HG02885 (cell line): ENCODE data around the gene ANGPTL4.
A peak's percentile ranks its signal among the peaks of the same experiment; 100 is the strongest.

Experiments
- ATAC-seq: cut with Tn5 transposase; IDR thresholded peaks from one replicate; pipeline ENCODE4 v1.9.1; 2021; ENCODE audit warnings: mild to moderate bottlenecking; ENCODE audit not compliant: unreplicated experiment, poor library complexity

ANGPTL4 gene

DNA sequence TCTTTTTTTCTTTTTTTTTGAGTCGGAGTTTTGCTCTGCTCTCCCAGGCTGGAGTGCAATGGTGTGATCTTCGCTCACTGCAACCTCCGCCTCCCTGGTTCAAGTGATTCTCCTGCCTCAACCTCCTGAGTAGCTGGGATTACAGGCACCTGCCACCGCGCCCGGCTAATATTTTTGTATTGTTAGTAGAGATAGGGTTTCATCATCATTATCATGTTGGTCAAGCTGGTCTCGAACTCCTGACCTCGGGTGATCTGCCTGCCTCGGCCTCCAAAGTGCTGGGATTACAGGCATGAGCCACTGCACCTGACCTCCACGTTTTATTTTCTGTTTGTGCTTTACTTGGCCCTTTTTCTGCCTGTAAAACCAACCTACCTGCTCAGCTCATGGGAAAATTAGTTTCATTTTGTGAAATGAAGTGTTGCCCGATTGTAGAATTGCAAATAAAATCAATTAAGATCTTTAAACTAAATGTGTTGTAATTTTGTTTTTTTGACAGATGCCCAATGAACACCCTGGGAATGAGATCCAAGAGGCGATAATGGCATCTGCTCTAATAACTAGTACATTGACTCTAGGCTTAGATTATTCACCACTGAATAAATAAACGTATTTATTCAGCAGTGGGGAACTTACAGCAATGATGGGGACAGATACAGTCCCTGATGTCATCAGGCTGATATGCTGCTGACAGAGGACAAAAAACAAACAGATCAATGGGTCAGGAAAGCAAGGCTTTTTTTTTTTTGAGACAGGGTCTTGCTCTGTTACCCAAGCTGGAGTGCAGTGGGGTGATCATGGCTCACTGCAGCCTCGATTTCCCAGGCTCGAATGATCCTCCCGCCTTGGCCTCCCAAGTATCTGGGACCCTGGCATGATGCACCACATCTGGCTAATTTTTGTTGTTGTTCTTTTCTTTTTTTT, 24.0 kb downstream of the ANGPTL4 start:
- ATAC-seq = no peak

DNA sequence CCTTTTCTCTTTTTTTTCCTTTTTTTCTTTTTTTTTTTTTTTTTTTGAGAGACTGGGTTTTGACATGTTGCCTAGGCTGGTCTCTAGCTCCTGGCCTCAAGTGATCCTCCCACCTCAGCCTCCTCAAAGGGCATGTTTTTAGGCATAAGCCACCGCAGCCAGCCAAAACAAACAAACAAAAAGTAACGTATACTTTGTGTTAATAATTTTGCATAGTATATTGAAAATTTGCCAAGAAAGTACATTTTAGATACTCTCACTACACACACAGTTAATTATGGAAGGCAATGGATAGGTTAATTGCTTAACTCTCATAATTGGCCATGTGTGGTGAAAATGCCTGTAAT, 24.6 kb downstream of the ANGPTL4 start:
- ATAC-seq = no peak

DNA sequence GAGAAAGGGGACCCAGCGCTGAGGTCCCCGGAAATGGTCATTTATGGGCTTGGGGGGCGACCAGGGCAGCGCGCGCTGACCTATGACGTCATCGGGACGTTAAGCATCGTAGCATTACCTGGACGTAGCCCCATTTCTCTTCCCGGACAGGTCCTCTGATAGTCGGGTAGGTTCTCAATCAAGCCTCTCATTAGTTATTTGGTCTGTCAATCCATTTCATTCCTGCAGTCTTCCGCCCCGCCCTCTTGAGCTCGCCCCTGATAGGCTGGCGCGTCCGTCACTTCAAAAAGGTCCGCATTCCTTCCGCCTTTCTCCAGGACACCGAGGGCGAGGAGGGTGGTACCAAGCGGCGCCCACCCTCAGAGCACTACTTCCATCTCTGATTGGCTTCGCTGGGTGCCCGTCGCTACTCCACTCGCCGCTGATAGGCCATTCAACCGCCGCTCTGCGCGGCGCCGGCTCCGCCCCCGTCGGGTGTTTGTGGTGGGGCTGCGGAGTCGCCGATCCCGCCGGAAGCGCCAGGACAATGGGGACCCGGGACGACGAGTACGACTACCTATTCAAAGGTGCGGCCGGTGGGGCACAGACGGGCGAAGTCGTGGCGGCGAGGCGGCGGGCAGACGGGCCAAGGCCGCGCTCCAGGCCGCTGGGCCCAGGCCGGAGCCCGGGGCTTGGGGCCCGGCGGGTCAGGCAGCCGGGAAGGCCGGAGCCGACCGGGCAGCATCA, 26.1 kb downstream of the ANGPTL4 start, which contains the start of gene RAB11B:
TSS of gene RAB11B (plus strand) at position 470 of the 726 bp plus-strand sequence. CDS start at position 527, 57 bp downstream.
- peak; percentile 90 for ATAC-seq

DNA sequence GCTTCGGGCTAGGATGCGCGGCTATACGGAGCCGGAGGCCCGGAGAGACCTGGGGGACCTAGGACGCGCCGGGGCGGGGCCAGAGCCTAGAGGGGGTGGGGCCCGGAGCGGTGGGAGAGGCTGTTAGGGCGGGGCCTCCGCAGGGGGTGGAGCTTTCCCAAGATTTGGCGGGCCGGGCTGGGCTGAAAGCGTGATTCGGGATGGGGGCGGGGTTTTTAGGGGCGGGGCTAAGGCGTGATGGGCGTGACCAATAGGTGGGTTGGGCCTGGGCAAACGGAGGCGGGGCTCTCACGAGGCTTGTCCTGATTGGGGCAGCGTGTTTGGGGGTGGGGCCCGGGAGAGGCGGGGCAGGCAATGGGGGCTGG, 26.6 kb downstream of the ANGPTL4 start:
- peak; percentile 42 for ATAC-seq

DNA sequence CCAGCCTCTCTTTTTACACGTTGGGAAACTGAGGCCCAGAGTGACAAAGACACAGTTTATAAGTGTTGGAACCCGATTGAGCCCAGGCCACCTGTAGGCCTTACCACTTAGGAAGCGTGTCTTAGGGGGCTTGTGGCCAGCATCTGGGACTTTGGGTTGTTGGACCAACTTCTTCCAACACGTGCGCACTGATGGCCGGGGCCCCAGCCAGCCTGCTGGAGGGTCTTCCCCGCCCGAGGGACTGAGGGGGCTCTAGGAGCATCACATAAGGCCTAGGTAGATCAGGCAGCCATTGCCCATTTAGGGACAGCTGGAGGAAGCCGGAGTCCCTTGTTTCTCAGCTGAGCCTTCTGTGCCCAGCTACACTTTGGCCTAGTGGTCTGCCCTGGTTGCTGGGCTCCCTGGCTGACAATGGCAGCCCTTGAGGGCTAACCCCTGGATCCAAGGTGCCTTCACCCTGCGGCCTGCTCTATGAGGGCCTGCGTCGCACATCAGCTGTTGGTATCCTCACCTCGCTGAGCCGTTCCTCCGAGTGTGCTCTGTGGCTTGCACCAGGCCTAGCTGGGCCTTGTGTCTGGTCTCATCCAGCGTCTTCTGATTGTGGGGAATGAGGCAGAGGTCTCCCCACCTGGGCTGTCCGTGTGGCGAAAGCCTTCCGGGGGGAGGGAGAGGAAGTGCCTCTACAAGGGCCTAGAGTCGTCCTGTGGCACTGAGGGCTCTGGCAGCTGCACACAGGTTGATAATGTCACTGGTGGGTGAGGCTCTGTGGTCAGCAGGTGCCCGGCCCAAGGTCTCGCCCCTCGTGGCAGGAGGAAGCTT, 27.5 kb downstream of the ANGPTL4 start:
- ATAC-seq = no peak

DNA sequence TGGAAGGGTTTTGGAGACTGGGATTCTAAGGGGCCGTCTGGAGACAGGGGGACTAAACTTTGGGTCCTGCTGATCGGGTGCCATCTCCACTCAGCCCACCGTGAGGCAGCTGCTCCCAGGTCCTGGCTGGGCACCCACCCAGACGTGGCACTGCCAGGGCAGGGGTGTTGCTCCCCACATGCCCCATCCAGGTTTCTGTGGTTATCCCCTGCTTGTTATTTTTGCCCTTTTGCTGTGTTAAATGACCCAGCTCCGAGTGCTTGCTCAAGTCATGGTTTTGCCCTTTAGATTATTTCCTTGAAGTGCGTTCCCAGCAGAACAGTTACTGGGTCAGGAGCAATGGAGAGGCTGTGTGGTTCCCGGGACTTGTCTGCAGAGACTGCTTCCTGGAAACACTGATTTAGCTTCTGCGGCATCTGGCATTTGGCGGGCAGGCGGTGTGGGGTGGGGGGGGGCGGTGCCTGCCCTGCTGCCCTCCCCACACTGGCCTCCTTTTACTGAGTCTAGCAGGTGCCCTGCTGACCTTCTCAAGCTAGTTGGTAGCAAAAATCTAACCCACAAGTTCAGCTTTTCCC, 28.1 kb downstream of the ANGPTL4 start:
- no peak for ATAC-seq

DNA sequence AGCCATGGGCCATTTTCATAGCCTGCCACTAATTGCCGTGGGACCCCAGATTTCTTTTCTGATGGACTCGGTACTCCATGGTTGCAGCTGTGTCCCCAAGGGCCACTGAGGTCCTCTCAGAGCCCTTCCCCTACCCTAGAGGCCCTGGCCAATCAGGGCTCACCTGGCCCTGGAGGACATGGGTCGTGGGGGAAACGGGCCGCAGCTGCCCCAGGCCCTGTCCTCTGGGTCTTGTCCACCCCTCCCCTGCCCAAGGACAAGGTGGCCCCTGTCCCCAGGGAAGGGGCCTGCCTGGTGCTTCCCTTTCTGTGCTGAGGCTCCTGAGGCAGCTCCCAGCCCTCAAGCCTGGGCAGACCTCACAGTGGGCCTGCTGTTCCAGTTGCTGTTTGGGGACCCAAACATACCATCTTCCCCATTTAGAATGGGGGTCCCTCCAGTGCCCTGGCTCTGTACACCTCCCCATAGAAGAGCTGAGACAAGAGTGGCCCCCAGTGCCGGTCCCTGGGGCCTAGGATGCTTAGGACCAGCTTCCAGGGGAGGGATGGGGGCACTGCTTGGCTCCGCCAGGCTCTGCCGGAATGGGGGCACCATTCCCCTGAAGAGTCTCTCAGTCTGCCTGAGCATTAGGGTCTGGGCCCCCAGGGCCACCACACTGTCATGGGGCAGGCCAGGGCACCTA, 29.4 kb downstream of the ANGPTL4 start:
- ATAC-seq = no peak

DNA sequence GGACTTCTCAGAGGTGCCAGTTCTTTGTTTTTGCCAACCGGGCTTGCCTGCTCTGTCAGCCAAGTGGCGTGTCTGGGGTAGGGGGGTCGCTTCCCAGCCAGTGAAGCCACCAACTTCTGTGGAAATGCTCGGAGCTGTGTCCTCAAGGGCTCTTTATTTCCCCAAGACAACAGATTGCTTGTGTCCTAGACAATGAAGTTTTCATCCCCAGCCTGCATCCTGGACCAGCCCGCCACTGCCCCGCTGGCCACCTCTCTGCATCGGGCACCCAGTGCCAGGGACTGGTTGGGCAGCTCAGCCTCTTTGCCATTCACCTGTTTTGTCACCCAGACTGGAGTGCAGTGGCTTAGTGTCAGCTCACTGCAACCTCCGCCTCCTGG, 29.9 kb downstream of the ANGPTL4 start:
- no peak for ATAC-seq

DNA sequence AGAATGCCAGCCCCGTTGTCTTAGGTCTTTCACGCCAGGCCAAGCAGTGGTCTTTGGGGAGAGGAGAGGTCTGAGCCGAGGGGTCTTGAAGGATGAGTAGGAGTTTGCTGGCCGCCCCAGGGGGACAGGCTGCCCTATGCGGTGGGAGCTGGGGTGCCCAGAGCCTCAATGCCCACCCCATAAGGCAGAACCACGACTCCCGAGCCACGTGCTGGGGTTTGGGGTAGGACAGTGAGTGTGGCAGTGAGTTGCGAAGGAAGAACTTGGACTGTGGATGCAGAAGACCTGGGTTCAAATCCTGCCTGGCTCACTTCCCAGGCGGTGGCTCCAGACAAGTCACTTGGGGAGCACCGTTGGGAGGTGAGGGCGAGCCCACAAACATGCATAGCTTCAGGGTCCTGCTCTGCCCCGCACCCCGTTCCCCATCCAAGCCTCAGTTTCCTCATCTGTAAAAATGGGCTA, 31.7 kb downstream of the ANGPTL4 start:
- no peak for ATAC-seq

DNA sequence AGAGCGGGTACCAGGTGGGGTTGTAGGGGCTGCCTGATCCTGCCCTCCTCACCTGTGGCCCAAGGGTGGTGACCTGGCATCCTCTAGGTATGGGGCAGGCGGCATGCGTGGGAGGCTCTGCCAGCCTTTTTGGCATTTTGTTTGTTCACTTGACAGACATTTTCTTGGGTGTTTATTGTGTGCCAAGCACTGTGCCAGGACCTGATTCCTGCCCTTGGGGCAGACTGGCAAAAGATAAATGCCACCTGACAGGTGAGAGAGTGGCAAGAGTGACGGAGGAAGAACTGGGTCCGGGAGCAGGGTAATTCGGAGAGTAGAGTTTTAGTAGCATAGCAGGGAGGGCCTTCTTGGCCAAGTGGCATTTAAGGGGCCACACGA, 32.2 kb downstream of the ANGPTL4 start:
- ATAC-seq = no peak

DNA sequence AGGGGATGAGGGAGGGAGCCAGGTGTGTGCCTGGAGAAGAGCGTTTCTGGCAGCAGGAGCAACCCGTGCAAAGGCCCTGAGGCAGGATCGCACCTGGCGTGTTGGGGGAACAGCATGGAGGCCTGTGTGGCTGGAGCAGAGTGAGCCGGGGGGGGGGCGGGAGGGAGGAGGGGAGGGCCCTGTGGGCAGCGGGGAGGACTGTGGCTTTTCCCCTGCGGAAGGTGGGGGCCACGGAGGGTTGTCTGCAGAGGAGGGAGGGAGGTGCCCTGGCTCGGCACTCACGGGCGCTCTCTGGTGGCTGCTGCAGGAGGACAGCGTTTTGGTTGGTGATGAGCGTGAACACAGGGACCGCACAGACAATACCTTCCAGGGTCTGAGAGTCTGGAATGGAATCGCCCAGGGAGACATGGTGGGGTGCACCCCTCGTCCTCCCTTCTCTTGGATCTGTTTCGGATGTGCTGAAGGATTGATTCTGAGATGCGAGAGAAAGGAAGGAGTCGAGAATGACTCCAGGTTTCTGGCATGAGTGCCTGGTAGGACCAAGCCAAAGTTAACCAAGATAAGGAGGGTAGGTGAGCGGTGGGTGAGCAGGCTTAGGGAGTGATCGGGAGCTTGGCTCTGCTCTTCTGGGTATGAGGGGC, 32.7 kb downstream of the ANGPTL4 start:
- ATAC-seq = no peak

DNA sequence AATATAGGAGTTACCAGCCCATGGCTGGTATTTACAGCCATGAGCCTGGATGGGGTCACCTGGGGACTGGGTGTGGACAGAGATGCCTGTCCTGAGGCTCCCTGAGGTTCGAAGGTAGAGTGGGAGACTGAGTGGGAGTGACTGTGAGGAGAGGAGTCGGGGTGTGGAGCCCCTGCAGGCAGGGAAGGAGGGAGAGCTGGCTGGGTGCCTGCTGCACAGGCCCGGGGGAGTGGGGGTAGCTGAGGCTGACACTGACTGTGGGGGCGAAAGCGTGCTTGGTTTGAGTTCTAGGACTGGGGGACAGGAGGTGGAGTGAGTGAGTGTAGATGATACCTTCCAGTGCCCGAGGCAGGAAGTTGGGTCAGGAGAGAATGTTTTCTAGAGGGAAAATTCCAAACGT, 33.3 kb downstream of the ANGPTL4 start:
- ATAC-seq = no peak

DNA sequence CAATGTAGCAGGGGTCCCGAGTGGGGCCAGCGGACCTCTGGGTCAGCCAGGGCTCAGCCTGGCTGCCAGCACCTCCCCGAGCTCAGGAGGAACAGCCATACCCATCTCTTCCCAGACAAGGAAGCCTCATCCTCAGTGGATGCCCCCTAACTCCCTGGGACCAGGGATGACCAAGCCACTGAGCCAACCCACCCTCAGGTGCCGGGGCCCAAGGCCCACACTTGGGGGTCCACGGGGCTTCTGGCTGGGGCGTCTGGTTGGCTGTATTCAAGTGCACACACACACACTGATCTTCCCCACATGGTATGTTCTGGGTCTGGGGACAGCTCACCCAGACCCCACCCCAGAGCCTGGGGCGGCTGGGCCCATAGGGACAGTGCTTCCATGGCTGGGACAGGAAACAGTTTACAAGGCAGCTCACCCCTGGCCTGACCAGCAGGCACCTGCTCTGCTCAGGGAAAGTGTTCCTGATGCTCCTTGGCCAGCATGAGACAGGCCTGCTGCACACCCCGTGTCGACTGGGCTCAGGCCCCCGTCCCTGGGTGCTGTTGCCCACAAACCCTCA, 33.9 kb downstream of the ANGPTL4 start:
- no peak for ATAC-seq

DNA sequence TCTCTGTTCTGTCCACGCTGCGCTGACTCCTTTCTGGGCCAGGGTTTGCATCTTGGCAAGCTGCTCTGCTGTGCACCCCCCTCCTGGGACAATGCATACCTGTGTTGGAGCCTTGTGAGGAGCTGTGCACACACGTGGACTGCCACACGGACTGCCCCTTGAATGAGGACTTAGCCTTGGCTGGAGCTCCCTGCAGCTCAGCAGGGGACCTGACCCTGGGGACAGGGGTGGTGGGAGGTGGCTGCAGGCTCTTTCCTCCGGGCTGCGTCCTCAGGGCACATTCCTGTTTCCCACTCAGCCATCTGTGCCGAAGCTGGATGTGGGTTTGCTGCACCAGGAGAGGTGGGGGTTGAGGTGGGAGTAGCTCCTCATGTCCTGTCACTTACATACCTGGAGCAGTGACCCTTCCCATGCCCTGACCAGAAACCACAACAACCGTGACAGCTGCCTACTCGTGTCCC, 34.4 kb downstream of the ANGPTL4 start:
- ATAC-seq = no peak

DNA sequence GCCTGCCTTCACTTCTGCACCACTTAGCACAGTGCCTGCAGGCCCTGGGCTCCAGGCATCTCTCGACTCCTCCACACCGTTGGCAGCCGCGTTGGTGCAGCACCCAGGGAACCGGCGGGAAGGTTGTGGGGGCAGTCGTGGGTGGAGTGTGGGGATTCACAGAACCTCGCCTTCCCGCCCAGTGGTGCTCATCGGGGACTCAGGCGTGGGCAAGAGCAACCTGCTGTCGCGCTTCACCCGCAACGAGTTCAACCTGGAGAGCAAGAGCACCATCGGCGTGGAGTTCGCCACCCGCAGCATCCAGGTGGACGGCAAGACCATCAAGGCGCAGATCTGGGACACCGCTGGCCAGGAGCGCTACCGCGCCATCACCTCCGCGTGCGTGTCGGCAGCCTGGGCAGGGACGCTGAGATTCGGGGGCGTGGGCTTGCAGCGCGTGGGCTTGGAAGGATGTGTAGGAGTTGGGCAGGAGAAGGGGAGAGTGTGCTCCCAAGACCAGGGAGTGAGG, 35.8 kb downstream of the ANGPTL4 start:
- no peak for ATAC-seq

DNA sequence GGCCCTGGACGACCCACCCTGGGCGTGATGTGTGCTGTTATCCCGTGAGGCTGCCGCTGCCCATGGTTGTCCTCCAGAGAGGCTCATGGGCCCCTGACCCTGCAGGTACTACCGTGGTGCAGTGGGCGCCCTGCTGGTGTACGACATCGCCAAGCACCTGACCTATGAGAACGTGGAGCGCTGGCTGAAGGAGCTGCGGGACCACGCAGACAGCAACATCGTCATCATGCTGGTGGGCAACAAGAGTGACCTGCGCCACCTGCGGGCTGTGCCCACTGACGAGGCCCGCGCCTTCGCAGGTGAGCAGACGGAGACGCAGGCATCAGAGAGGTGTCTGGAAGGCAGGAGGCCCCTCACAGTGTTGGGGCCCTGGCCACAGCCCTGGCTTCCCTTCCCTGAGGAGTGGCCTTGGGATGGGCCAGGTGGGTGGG, 38.0 kb downstream of the ANGPTL4 start:
- no peak for ATAC-seq

DNA sequence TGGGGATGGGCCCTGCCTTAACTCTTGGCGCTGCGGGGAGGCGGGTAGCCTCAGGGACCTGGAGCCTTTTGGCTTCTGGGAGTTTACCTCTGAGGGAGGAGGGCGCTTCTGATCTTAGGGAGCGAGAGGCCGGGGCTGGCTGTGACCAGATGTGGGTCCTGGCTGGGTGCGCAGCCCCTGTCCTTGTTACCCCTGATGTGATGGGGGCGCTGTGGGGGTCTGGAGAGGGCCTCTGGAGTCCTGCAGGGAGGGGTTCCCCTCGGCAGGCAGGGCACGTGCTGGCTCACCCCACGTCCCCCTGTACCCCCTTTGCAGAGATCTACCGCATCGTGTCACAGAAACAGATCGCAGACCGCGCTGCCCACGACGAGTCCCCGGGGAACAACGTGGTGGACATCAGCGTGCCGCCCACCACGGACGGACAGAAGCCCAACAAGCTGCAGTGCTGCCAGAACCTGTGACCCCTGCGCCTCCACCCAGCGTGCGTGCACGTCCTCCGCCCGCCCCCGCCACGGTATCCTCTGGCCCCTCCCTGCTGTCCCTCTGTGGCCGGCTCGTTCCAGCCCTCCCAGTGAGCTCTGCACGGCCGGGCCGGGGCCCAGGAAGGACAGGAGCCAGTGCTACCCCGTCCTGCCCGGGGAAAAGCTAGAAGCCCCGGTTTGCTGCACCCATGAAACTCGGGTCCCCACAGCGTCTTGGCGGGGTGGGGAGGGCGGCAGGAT, 39.3 kb downstream of the ANGPTL4 start:
- ATAC-seq = no peak

DNA sequence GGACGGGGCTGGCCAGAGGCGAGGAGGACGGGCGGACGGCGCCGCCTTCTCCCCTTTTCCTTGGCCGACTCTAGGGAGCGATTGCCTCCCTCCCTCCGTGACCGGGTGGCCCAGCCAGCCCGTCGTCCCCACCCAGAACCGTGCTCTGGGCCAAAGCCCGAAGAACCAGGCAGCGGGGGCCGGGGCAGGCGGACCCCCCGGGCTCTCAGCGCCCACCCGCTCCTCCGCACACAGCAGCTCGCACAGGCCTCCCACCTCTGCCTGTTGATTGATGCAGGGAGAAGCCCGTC, 39.8 kb downstream of the ANGPTL4 start:
- ATAC-seq = no peak
